Measurements from ENCODE around the gene CCL28.

The CCL28 gene

DNA sequence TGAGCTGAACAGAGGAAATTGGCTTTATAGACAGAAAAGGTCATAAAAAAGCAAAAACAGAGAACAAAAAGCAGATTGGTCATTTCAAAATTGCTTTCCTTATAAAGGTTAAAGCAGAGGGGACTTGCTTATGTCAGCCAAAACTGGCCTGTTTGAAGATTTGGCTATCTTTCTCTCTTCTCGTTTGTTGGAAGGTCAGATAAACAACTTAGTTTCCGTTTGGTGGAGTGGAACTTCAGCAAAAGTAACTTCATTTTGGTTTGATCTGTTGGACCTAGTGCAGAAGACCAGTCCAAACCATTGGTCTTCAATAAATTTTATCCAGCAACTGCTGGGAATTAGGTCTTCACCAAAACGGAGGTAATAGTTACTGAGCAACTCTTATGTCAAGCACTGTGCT is 53.9 kb downstream of the CCL28 start:
- no peak for DNase-seq (ENCODE audit: low read depth in 2 of 3, low spot score in 2 of 3)

DNA sequence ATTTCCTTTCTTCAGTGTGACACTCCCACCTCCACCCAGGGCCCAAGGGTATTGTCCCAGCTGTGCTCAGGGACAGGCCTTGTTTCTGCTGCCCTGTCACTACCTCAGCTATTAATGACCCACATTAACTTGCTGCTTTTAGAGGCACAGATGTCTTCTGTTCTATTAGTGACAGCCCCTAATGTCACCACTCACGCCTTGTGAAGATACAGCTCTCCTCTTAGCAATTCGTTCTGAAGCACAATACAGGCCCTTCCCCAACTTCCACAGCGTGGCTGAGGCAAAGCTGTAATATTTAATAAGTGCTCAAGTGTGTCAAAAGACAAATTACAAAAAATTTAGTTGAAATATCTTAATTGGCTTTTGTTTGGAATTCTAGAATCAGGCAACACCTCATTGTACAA is 54.3 kb downstream of the CCL28 start:
- no peak for DNase-seq (ENCODE audit: low read depth in 2 of 3, low spot score in 2 of 3)

DNA sequence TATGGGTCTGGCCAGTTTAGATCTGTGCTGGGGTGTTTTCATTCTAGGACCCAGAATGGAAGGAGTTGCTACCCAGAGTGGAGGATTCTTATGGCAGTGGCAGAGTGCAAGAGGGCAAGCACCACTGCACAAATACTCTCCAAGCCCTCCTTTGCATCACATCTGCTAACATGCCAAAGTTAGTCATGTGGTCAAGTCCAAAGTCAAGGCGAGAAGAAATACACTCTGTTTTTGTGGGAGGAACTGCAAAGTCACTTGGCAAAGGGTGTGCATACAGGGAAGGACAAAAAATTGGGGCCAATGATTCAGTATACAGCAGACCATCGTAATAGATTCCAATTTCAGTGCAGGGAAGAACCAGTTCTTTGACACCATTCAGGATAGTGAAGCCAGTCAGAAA is 55.1 kb downstream of the CCL28 start:
- DNase-seq (ENCODE audit: low read depth in 2 of 3, low spot score in 2 of 3): no peak

DNA sequence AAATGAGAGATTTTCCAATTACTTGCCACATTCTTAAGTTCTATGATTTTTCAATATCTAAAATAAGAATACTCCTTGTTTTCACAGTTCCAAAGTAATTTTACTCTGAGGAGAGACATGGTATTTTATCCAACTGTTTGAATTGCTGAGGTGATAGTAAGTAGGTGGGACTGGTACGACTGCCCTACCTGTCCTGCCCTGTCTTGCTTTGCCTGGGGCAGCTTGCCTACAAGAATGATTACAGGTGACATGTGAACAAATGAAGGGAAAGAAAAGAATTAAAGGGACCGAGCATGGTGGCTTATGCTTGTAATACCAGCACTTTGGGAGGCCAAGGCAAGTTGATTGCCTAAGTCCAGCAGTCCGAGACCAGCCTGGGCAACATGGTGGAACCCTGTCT is 57.4 kb downstream of the CCL28 start:
- DNase-seq (ENCODE audit: low read depth in 2 of 3, low spot score in 2 of 3): no peak

DNA sequence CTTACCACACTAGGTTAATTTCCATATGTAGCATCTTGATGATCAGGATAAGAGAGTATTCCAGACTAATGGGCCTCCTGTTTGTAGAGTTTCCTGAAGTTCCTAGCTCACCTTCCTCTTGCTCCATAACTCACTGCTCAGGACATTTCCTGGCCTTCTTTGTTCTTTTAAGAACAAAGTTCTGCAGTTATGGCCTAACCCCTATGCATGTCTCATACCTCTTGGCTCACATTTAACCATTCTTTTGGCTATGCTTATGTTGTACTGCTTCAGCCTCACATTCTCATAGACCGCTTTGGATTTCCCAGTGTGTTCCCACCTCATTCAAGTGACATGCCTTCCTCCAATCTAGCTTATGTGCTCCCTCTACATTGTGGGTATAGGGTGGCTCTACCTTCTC is 58.5 kb downstream of the CCL28 start:
- no peak for DNase-seq (ENCODE audit: low read depth in 2 of 3, low spot score in 2 of 3)

DNA sequence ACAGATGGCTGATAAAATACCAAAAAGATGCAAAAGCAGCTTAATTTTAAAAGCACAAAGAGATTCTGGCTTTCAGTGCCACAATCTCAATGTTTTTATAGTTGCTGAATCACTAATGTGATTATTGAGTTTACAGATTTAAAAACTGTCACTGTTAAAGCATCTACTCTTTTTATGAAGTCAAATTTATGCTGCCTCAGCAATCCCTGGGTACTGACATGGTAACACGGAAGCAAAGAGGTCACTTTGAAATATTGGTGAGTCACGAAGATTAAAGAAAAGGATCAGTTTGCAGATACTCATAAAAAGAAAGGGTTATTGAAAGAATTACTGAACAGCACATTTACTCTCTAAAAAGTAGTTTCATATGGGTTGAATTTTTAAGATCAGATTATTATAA is 59.3 kb downstream of the CCL28 start:
- no peak for DNase-seq (ENCODE audit: low read depth in 2 of 3, low spot score in 2 of 3)

DNA sequence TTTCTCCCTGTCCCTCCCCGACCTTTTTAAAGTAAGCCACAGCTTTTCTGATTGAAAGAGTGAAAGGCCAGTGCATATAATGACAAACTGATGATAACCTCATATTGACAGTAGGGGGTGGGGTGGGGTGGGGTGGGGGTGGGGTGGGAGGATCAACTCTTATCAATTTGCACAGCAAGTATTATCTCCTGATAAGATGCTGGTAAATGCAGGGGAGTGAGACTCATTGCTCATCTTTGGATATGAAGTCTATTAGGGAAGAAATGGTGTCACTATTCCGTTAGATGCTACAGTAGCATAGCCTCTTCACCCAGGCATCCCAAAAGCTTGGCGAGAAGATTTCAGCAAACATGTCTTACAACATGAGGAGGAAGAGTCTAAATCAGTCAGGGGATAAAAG is 60.1 kb downstream of the CCL28 start:
- no peak for DNase-seq (ENCODE audit: low read depth in 2 of 3, low spot score in 2 of 3)

DNA sequence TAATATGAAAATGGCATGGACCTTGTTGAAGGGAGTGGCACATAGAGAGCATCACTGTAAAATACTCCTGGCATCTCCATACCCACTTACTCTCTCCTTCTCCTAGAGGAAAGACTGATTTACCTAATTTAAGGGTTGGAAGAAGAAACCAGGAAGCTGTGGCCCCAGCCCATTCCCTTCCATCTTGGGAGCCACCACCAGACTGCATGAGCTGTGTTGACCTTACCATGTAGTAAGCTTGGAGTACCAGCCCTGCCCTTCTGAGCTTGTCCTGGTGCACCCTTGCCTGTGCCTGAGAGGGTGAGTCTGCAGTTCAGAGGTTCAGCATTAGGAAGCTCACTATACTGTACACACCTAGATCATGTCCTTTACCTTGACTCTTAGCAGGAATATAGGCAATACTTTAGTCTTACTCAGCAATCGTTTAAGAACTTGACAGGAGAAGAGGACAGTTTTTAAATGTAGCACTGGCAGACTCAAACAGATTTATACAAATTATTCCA is 63.3 kb downstream of the CCL28 start:
- DNase-seq (ENCODE audit: low read depth in 2 of 3, low spot score in 2 of 3): no peak

DNA sequence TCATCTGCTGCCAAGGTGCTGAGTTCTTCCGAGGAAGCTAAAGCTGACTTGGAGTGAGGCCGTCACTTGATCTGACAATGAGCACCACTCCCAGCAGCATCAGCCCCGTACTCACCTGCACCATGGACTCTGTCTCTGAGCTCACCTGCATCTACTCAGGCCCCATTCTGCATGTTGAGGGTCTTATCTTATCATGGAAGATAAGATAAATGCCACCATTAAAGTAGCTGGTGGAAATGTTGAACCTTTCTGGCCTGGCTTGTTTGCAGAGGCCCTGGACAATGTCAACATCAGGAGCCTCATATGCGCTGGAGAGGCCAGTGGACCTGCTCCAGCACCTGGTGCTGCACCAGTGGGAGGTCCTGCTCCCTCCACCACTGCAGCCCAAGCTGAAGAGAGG is 64.0 kb downstream of the CCL28 start:
- DNase-seq (ENCODE audit: low read depth in 2 of 3, low spot score in 2 of 3): no peak

DNA sequence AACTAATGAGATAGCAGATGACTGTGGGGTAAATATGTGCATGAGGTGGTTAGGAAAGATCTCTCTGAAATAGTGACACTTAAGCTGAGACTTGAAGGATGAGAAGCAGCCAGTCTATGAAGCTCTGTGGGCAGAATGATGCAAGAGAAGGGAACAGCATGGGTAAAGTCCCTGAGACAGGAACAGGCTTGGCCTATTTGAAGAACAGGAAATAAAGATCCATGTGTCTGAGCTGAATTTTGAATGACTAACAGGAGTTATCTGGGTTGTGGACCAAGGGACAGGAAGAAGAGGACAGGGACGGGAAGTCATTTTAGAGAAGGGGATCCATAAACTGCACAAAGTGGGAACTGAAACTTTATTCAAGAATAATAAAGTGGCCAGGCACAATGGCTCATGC is 73.3 kb downstream of the CCL28 start:
- no peak for DNase-seq (ENCODE audit: low read depth in 2 of 3, low spot score in 2 of 3)

DNA sequence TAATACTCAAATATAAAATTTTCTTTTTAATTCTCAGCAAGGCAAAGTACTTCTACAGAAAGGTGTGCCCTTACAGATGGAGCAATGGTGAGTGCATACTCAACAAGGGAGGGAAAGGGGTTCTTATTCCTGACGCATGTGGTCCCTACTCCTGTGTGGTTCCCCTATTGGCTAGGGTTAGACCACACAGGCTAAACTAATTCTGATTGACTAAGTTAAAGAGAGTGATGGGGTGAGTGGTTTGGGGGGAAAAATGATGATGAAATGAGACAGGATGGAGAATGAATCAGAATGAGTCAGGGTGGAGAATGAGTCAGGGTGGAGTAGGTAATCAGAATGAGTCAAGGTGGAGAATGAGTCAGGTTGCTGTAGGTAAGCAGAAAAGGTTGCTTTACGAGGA is 76.0 kb downstream of the CCL28 start:
- DNase-seq (ENCODE audit: low read depth in 2 of 3, low spot score in 2 of 3): no peak

DNA sequence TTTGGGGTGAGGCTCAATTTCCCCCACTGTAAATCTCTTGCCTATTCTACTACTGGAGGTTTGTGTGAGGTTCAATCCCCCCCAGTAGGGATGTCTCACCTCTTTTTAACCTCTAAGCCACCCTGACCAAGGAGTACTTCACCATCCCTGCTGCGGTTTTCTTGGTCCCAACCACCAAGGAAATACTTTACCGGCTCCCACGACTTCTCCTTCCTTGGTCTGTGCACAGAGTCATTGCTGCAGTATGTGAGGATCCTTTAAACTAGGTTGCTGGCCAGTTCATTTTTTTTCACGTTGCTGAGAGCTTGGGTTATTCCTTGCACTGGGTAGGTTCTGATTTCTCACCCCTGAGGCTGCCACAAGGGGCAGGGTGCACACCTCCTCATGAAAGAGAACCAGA is 76.5 kb downstream of the CCL28 start:
- no peak for DNase-seq (ENCODE audit: low read depth in 2 of 3, low spot score in 2 of 3)

DNA sequence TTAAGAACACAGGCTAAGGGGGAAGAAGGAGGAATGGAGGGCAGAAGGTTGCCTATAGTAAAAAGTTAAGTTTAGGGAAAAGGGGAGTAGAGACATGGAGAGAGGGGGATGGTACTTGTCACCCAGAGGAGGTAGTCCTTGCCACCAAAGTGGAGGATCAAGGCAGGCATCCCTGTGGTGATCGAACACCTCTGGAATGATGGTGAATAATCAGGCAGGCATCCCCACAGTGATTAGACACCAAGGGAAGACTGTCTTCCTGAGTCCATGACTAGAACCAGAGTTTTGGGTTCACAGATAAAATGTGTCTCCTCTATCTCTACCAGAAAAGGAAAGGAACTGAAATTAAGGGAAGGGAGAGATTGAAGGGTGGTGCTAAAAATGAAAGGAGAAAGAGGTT is 79.8 kb downstream of the CCL28 start:
- DNase-seq (ENCODE audit: low read depth in 2 of 3, low spot score in 2 of 3): no peak

Data from activated CD8-positive, alpha-beta memory T cell treated with anti-CD3 and anti-CD28 coated beads for 48 hours (primary cell).